Esophagus muscularis mucosa (tissue), 4 donors: ENCODE data around the gene MSI2.

Source experiments
- EP300 ChIP-seq: sonication (generic); formaldehyde crosslinking; IDR thresholded peaks from one replicate; pipeline ENCODE4 v1.6.1; 2017; ENCODE audit warnings: antibody characterized with exemption
- POLR2A ChIP-seq: fragments of 450-650 bp; IDR thresholded peaks from one replicate; pipeline ENCODE4 v1.6.1; 2017; ENCODE audit warnings: antibody characterized with exemption, moderate library complexity, mild to moderate bottlenecking, low read depth
- POLR2AphosphoS5 ChIP-seq, 2 donors: sonication (generic); formaldehyde crosslinking; IDR thresholded peaks; one replicate each; pipeline ENCODE4 v1.6.1; 2017; ENCODE audit warnings: antibody characterized with exemption in 2 of 2
- TF ChIP-seq, protein P1 (sequence below), 3 experiments: fragments of 200-600 bp in 2 of 3; fragments of 450-650 bp in 1 of 3; sonication (generic) in 2 of 3; IDR thresholded peaks; one replicate each; pipeline ENCODE4 v1.5.1; 2017 to 2019; ENCODE audit warnings: antibody characterized with exemption in 3 of 3, mild to moderate bottlenecking in 2 of 3, moderate library complexity in 1 of 3

DNA sequence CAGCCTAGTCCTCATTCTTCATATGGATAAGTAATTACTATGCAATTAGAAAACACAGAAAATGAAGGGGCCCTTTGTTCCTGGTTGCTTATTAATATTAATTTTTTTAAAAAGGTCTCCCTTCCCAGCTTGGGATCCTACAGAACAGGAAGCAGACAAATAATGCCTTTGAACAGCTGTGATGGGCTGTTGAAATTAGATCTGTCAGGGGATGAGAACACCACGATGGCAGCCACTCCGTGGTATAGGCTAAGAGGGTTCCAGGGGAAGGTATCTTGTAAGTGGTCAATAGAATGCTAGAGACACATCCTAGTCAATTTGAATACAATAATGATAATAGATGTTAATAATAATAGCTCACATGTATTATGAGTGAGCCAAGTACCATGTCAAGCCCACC, 405.7 kb downstream of the MSI2 start:
- TF ChIP-seq, protein P1, sequence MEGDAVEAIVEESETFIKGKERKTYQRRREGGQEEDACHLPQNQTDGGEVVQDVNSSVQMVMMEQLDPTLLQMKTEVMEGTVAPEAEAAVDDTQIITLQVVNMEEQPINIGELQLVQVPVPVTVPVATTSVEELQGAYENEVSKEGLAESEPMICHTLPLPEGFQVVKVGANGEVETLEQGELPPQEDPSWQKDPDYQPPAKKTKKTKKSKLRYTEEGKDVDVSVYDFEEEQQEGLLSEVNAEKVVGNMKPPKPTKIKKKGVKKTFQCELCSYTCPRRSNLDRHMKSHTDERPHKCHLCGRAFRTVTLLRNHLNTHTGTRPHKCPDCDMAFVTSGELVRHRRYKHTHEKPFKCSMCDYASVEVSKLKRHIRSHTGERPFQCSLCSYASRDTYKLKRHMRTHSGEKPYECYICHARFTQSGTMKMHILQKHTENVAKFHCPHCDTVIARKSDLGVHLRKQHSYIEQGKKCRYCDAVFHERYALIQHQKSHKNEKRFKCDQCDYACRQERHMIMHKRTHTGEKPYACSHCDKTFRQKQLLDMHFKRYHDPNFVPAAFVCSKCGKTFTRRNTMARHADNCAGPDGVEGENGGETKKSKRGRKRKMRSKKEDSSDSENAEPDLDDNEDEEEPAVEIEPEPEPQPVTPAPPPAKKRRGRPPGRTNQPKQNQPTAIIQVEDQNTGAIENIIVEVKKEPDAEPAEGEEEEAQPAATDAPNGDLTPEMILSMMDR (IDR thresholded peaks at IDR 0.05) = no peak
- TF ChIP-seq POLR2AphosphoS5 (IDR thresholded peaks at IDR 0.05) = no peak
- TF ChIP-seq EP300 = no peak
- no peak for TF ChIP-seq POLR2A
